NCI-H187 treated with DMSO at 0.1 percent for 48 hours (cell line): ENCODE data around the gene MPI.
A peak's percentile ranks its signal among the peaks of the same experiment; 100 is the strongest.
"Not testable (repeated sequence)": the region's sequence is repeated elsewhere in the genome, so short reads cannot be mapped to it uniquely, and the experiment has no call there.

Source experiments
- DNase-seq: peaks from one replicate; lab custom pipeline; 2025; lab: John Stamatoyannopoulos, UW

MPI gene

GRCh38 chr15:74892931-74893330 lies 3.1 kb downstream of the MPI start:
- no peak for DNase-seq

GRCh38 chr15:74893627-74894026 lies 3.8 kb downstream of the MPI start:
- no peak for DNase-seq

- not testable (repeated sequence) for DNase-seq
These were observed 4.5 kb downstream of the MPI start for GRCh38 chr15:74894383-74894782.

DNA sequence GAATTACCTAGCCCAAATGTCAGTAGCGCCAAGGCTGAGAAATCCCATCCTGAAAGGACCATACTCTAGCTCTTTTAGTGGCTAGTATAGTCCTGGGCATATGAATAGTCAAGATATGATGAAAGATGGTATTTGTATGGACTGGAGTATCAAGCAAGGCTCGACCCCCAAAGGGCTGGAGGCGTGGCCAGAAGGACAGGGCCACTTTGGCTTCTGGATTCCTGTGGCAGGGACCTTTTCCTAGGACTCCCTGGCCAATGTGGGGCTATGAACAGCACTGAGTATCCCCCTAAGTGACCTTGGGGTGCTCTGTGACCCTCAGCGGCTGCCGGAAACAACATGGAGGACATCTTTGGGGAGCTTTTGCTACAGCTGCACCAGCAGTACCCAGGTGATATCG lies 6.0 kb downstream of the MPI start:
- DNase-seq: no peak

GRCh38 chr15:74896316-74896715 lies 6.5 kb downstream of the MPI start:
- DNase-seq: no peak

DNA sequence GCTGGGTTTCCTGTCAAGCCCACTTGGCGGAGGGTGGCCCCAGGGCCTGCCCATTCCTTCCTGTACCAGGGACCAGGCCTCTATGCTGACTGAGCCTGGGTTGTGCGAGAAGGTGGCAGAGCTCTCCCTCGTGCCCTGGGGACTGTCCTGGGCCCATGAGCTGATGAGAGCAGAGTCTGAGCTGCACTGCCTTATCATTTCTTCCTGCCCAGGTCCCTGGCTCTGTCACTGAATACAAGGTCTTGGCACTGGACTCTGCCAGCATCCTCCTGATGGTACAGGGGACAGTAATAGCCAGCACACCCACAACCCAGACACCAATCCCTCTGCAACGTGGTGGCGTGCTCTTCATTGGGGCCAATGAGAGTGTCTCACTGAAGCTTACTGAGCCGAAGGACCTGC lies 7.5 kb downstream of the MPI start:
- DNase-seq: no peak

- no peak for DNase-seq
These were observed 11.8 kb downstream of the MPI start for GRCh38 chr15:74901612-74902063.

DNA sequence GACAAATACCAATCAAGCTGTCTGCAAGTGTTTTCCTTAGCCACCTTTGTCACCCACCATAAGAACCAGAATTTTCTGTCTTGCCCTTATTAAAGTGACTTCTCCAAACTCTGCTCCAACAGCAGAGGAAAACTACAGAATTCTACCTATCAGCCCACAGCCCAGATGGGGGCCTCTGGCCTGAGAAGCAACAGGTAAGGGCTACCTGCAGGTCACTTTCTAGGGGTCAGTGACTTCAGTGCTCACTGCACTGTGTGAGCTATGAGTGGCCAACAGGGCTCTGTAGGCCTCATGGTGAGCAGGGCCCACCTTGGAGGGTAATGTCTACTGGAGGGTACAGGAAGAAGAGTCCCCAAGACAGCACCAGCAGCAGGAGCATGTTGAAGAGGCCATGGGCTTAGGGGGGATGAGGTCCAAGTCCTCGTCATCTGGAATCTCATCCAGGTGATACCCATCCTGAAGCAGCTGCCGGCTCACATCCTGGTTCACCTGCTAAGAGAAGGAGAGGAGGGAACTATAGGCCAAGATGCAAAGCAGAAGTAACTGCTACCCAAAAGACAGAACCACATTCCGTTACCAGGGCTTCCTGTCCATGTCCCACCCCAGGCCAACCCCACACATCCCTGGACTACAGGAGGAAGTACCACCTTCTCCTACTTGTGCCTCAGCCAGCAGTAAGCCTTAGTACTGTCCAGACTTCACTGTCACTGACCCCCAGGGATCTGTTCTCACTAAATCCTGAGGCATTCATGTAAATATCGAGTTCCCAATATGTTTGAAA lies 12.6 kb downstream of the MPI start:
- no peak for DNase-seq

- no peak for DNase-seq
These were observed 13.8 kb downstream of the MPI start for GRCh38 chr15:74903676-74904075.

- no peak for DNase-seq
These were observed 14.5 kb downstream of the MPI start for GRCh38 chr15:74904190-74904805.

GRCh38 chr15:74906067-74906449 lies 16.2 kb downstream of the MPI start:
- no peak for DNase-seq

GRCh38 chr15:74906450-74907162 lies 16.8 kb downstream of the MPI start, which contains the start of gene FAM219B:
Gene FAM219B, minus strand, starts transcription at chr15:74906851. Its CDS starts 51 bp downstream, at chr15:74906800.
- peak; percentile 14 for DNase-seq

DNA sequence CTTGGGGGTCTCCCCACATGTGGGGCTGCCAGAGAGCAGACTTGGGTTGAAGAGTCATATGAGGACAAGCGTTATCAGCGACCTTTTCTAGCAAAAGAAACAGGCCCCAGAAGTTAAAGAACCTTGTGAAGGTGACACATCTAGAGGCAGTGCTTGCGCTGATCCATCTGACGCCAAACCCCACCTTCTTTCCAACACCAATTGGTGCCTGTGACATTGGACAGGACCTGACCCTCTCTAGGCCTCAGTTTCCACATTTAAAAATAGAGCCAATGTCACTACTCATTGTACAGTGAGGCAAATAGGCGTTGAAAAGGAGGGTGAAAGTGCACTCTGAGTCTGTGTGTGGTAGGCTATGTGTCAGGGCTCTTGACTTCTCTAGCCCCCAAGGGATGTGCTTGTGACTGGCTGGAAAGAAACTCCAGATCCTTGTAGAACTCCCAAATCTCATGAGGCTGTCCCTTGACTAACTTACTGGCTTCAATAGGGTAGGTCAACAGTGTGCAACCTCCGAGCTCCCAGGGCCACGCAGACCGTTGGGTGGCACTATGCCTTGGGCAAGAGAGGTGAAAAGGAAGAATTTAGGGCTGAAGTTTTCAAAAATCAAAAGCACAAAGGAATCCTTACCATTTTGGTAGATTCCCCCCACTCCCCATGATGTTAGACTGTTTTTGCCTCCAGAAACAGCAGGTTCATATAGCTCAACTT lies 17.5 kb downstream of the MPI start:
- no peak for DNase-seq

DNA sequence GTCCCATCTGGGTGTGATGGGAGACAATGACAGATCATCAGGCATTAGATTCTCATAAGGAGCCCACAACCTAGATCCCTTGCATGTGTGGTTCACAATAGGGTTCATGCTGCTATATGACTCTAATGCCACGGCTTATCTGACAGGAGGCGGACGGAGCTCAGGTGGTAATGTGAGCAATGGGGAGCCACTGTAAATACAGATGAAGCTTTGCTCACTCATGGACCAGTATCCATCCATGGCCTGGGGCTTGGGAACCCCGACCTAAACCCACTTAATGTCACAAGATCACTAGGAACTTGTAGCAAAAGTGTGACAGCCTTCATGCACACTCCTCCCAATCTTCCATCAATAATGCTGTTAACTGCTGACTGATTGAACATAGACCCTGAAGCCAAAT lies 18.8 kb downstream of the MPI start:
- DNase-seq: no peak

GRCh38 chr15:74913041-74913440 lies 23.2 kb downstream of the MPI start:
- DNase-seq: no peak

DNA sequence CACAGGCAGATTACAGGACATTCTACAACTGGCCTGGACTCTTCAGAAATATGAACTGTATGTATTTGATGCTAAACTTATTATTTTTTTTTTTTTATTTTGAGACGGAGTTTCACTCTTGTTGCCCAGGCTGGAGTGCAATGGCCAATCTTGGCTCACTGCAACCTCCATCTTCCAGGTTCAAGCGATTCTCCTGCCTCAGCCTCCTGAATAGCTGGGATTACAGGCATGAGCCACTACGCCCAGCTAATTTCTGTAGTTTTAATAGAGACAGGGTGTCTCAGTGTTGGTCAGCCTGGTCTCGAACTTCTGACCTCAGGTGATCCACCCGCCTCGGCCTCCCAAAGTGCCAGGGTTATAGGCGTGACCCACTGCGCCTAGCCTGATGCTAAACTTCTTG lies 24.0 kb downstream of the MPI start:
- DNase-seq: not testable (repeated sequence)

DNA sequence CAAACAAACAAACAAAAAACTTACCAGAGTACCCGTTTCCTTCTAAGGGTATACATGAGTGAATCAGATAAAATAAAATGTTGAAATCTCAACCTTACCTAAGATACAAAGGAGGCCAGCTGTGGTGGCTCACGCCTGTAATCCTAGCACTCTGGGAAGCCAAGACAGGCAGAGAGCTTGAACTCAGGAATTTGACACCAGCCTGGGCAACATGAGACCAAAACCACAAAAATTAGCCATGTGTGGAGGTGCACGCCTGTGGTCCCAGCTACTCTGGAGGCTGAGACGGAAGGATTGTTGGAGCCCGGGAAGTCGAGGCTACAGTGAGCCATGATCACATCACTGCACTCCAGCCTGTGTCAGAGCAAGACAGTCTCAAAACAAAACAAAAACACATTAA lies 27.8 kb downstream of the MPI start:
- no peak for DNase-seq

DNA sequence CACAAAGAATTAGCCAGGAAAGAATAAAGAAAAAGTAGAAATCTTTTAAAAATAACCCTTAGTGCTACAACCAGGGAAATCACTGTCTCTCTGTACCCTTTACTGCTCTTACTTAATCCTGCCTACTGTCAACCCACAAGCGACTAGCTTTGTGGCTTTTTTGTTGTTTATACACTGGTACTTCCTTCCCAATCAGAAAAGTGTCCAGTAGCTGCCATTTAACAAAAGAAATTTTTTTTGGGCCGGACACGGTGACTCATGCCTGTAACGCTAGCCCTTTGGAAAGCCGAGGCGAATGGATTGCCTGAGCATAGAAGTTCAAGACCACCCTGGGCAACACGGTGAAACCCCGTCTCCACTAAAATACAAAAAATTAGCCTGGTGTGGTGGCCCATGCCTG lies 30.6 kb downstream of the MPI start:
- no peak for DNase-seq

DNA sequence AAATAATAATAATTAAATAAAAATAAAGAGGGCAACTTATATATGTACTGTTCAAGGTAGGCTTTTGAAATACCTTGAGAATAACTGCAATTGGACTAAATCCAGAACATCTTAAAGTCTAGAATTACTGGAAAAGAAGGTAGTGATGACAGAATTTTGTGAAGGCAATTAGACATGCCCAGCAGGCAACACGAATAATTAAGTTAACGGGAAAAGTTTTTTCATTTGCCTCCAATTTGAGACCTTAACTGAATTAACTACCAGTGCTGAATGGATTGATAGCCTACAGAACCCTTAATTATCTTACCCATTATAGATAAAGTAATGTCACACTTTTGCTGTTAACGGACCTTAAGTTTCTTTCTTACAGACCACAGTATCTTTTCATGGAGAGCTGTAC lies 34.7 kb downstream of the MPI start:
- no peak for DNase-seq

DNA sequence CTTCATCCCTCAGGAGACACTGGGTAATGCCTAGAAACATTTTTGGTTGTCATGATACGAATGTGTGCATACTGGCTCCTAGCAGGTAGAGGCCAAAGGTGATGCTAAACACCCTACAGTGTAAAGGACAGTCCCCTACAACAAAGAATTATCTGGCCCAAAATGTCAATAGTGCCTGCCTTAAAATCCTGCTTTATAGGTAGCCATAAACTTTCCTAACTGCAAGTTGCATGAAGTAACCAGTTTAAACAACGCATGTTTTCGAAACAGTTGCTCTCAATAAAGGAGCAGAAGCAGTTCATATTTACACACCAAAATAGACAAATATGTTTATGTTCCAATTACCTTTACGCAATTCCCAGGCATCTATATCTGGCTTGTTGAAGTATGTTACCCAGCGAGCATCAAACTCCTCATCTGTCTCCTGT lies 38.9 kb downstream of the MPI start:
- no peak for DNase-seq

- DNase-seq: no peak
These were observed 43.7 kb downstream of the MPI start for GRCh38 chr15:74933573-74933972.

DNA sequence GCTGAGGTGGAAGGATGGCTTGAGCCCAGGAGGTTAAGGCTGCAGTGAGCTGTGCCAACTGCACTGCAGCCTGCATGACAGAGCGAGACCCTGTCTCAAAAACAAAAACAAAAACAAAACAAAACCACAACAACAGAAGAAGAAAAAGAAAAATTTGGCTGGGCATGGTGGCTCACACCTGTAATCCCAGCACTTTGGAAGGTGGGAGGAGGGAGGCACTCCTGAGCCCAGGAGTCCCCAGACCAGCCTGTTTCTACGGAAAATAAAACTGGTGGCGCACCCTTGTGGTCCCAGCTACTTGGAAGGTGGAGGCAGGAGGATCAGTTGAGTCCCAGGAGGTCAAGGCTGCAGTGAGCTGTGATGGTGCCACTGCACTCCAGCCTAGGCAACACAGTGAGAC lies 45.4 kb downstream of the MPI start:
- not testable (repeated sequence) for DNase-seq

- DNase-seq: no peak
These were observed 47.4 kb downstream of the MPI start for GRCh38 chr15:74937272-74937589.
